ENCODE measurements around the gene MOCOS.
"Not testable (repeated sequence)": the region's sequence is repeated elsewhere in the genome, so short reads cannot be mapped to it uniquely, and the experiment has no call there.

The MOCOS gene

GRCh38 chr18:36160959-36161371 is 26.3 kb upstream of the MOCOS start:
- no peak for DNase-seq (ENCODE audit: low read depth in 2 of 2)
- no peak for TF ChIP-seq CTCF (IDR thresholded peaks at IDR 0.05; ENCODE audit: low read depth, low read length)
- H3K4me3 ChIP-seq (replicated peaks in 1 of 2; ENCODE audit: low read depth in 2 of 2, low read length in 2 of 2) = no peak overlapping the region

- no peak overlapping the region for H3K4me3 ChIP-seq (replicated peaks in 1 of 2; ENCODE audit: low read depth in 2 of 2, low read length in 2 of 2)
- DNase-seq (ENCODE audit: low read depth in 2 of 2) = peak; percentile 12 to 74
- TF ChIP-seq CTCF (IDR thresholded peaks at IDR 0.05; ENCODE audit: low read depth, low read length) = no peak
Measured at GRCh38 chr18:36162981-36163380, 24.3 kb upstream of the MOCOS start.

- no peak for TF ChIP-seq CTCF (IDR thresholded peaks at IDR 0.05; ENCODE audit: low read depth, low read length)
- no peak for DNase-seq (ENCODE audit: low read depth in 2 of 2)
- H3K4me3 ChIP-seq (replicated peaks in 1 of 2; ENCODE audit: low read depth in 2 of 2, low read length in 2 of 2) = no peak overlapping the region
Measured at GRCh38 chr18:36167692-36168218, 19.5 kb upstream of the MOCOS start.

GRCh38 chr18:36168296-36168695 is 19.0 kb upstream of the MOCOS start:
- not testable (repeated sequence) for H3K4me3 ChIP-seq (replicated peaks in 1 of 2; ENCODE audit: low read depth in 2 of 2, low read length in 2 of 2); DNase-seq (ENCODE audit: low read depth in 2 of 2)

- DNase-seq (ENCODE audit: low read depth in 2 of 2) = no peak
Measured at GRCh38 chr18:36169938-36170337, 17.4 kb upstream of the MOCOS start.

GRCh38 chr18:36175481-36175880 is 11.8 kb upstream of the MOCOS start:
- H3K4me3 ChIP-seq (replicated peaks in 1 of 2; ENCODE audit: low read depth in 2 of 2, low read length in 2 of 2) = no peak overlapping the region
- TF ChIP-seq CTCF (IDR thresholded peaks at IDR 0.05; ENCODE audit: low read depth, low read length) = no peak
- DNase-seq (ENCODE audit: low read depth in 2 of 2) = no peak

More at GRCh38 chr18:36169938-36170337, 17.4 kb upstream of the MOCOS start:
- TF ChIP-seq CTCF (IDR thresholded peaks at IDR 0.05; ENCODE audit: low read depth, low read length) = no peak
- H3K4me3 ChIP-seq (replicated peaks in 1 of 2; ENCODE audit: low read depth in 2 of 2, low read length in 2 of 2) = no peak overlapping the region

GRCh38 chr18:36176177-36176584 is 11.1 kb upstream of the MOCOS start:
- TF ChIP-seq CTCF (IDR thresholded peaks at IDR 0.05; ENCODE audit: low read depth, low read length) = no peak
- DNase-seq (ENCODE audit: low read depth in 2 of 2) = no peak
- no peak overlapping the region for H3K4me3 ChIP-seq (replicated peaks in 1 of 2; ENCODE audit: low read depth in 2 of 2, low read length in 2 of 2)
